Renal pelvis (tissue), 4 donors: Measurements from ENCODE around the gene ARHGEF1. TPM values are rescaled to one million over a fixed set of nuclear protein-coding genes. Genes with fewer than 3 reads are reported as not detected.
"Not testable (repeated sequence)": the region's sequence is repeated elsewhere in the genome, so short reads cannot be mapped to it uniquely, and the experiment has no call there.

ENCODE experiments used
- DNase-seq: peaks from one replicate; pipeline ENCODE4 v3.0.0-alpha.2; 2013
- polyA plus RNA-seq, 3 donors: library from polyadenylated mRNA; unstranded; fragments of 120-200 nt; gene quantifications; one replicate each; pipeline ENCODE4 v1.2.1, GENCODE V29; 2013; ENCODE audit not compliant: insufficient read length in 3 of 3

The ARHGEF1 gene
- polyA plus RNA-seq, 3 donors, result 51.4 to 61.0 (median 54.1) TPM

GRCh38 chr19:41928754-41929535, 46.0 kb downstream of the ARHGEF1 start:
- DNase-seq, result no peak

DNA sequence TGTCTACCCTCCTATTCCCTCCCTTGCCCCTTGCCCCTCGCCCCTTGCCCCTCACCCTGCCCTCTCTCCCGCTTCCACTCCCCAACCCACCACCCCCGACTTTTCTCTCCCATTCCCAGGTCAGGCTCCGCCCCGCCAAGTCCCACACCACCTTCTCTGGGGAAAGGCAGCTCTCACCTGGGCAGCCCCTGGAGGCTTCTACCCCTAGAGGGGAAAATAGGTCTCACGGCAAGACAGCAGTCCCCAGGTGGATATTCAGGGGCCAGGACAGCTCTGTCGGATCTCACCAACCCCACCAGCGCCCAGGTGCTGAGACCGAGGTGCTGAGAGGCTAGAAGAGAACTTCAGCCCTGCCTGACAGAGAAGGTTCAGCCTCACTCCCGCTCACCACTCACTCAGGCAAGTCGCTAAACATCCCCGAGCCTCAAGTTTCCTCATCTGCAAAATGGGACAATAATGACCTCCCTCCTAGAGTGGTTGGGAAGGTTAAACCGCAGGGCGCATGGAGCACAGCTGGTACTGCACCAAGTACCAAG, 46.6 kb downstream of the ARHGEF1 start:
- DNase-seq, result no peak

- no peak for DNase-seq
Measured at GRCh38 chr19:41930322-41930722, 47.3 kb downstream of the ARHGEF1 start.

GRCh38 chr19:41930926-41931592, 48.1 kb downstream of the ARHGEF1 start:
- DNase-seq, result no peak

GRCh38 chr19:41932259-41932719, 49.3 kb downstream of the ARHGEF1 start:
- no peak for DNase-seq

DNA sequence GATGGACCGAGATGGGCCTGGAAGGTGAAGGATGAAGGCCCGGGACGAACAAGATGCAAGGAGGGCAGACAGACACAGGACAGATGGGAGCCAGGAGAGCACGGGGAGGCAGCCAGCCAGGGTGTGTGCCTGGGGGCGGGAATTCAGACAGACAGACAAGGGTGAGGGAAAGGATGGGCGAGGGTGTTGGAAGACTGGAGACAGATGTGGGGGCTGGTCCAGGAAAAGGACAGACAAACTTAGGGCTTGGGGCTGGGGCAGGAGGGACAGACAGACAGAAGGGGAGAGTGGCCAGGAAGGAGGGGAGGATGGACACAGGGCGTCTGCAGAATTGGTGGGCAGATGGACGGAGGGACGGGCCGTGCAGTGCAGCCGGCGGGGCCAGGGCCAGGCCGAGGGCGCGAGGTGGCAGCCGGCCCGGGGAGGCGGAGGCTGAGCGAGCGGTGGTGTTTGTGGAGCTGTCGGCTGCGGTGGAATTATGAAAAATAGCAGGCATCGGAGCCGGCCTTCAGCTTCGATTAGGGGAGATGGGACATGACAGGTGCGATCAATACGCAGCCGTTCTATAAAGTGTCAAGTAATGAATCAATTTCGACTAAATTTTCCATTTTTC, 49.8 kb downstream of the ARHGEF1 start:
- DNase-seq, result no peak

- no peak for DNase-seq
Measured at GRCh38 chr19:41933693-41934426, 50.9 kb downstream of the ARHGEF1 start.

DNA sequence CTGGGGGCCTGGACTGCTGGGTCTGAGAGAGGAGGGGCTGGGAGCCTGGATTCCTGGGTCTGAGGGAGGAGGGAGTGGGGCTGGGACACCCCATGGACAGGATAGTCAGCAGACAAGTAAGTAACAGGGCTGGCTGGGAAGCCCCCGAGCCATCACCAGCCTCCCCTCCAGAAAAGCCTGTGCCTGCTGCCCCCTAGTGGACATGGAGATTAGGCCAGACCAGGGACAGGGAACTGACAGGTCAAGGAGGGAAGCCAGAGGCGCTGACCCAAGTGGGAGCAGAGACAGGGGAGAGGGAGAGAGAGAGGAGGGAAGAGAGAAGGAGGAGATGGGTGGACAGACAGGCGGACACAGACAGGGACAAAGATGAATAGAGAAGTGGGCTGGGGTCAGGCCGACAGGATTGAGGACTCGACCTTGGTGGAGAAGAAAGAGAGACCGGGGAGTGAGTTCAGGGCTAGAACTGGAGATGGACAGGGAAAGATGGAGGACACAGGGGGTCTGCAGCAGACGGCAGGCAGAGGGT, 51.9 kb downstream of the ARHGEF1 start:
- DNase-seq, result peak; percentile 54

DNA sequence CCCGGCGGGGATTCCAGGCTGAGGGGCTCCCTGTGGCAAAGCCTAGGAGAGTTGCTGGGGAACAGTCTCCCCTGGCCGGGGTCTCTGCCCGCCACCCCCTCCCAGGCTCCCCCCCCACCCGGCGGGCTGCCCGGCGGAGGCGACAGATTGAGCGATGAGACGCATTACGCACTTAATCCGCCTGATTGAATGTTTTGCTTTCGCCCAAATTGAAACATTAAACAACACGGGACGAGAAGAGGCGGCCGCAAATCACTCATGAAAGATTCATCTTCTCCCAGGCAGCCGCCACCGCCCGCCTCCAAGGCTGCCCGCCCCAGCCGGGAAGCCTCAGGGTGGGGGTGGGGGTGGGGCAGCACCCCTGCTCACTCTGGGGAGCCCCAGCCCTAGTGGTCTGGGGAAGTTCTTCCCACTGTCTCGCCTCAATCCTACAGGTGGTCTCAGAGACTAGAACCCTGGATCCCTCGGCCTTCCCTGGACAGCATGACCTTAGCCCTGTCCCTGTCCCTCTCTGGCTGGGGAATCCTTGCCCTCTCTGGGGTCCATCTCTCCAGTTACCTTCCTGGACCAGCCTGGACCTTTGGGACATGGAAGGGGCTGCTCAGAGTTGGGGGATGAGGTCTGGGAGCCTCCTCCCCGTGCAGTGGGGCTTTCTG, 52.9 kb downstream of the ARHGEF1 start:
- no peak for DNase-seq

- DNase-seq, result no peak
Measured at GRCh38 chr19:41936416-41936850, 53.4 kb downstream of the ARHGEF1 start.

GRCh38 chr19:41936961-41937360, 54.0 kb downstream of the ARHGEF1 start:
- DNase-seq, result no peak

DNA sequence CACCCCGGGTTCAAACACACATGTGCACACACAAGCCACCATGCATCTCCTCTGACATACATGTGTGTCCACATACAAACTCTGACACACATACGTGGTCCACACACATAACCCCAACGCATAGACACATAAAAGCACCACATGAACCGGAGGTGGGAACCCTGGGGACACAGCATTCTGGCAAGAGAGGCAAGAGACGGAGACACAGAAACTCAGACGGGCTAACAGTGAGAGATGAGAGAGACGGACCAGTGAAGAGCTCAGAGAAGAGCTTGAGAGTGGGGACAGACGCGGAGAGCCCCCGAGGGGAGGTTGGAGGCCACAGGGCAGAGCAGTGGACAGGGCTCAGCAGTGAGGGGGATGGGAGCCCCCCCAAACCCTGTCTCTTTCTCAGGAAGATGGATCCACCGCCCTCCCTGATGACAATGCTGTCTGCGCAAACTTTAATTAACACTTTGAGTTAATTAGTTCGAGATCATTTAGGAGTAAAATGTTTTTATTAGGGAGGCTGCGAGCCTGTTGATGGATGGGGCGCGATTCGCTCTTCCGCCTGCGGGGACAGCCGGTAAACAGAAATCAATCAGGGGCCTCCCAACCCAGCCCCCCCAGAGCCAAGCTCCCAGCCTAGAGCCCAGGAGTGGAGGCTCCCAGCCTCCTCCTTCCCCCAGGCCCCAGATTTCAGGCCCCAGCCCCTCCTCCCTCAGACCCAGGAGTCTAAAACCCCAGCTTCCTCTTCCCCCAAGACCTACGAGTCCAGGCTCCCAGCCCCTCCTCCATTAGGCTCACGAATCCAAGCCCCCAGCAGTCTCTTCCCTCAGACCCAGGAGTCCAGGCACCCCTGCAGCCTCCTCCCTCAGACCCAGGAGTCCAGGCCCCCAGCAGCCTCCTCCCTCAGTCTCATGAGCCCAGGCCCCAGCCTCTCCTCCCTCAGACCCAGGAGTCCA, 54.8 kb downstream of the ARHGEF1 start:
- DNase-seq, result no peak

- DNase-seq, result not testable (repeated sequence)
Measured at GRCh38 chr19:41939209-41939608, 56.2 kb downstream of the ARHGEF1 start.

DNA sequence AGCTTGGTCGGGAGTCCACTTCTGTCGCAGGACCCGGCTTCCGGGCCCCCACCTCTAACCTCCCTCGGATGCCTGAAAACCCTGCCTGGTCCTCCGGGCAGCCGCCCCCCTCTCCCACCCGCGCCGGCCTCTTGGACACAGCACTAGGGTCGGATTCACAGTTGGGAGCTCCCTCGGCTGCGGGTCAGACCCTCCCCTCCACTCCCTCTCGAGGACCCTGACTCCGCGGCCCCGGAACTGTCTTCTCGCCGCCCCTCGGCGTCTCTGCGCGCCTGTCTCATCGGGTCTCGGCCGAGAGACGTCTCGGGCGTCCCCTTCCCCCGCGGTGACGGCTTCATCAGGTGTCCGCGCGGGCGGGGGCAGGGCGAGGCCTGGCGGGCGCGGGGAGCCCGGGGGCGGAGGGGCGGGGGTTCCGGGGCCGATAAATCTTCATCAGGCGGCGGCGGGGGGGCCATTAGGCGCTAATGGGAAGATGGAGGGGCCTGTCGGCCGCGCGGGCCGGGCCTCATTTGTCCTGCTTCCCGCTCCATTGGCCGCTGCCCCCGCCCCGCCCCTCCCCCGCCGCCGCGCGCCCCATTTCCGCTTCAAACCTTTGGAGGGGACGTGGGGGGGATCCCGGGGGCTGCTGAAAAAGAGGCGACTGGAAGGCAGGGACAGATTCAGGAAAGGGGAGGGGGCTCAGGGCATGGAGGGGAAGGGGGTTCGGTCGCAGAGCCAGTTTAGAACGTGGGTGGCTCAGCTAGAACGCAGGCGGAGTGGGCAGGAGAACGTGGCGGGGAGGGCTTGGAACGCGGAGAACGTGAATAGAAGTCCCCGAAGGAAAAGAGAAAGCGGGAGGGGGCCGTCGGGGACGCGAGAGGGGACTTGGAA, 57.1 kb downstream of the ARHGEF1 start:
- peak; percentile 67 for DNase-seq

- DNase-seq, result no peak
Measured at GRCh38 chr19:41940731-41941409, 57.9 kb downstream of the ARHGEF1 start.

DNA sequence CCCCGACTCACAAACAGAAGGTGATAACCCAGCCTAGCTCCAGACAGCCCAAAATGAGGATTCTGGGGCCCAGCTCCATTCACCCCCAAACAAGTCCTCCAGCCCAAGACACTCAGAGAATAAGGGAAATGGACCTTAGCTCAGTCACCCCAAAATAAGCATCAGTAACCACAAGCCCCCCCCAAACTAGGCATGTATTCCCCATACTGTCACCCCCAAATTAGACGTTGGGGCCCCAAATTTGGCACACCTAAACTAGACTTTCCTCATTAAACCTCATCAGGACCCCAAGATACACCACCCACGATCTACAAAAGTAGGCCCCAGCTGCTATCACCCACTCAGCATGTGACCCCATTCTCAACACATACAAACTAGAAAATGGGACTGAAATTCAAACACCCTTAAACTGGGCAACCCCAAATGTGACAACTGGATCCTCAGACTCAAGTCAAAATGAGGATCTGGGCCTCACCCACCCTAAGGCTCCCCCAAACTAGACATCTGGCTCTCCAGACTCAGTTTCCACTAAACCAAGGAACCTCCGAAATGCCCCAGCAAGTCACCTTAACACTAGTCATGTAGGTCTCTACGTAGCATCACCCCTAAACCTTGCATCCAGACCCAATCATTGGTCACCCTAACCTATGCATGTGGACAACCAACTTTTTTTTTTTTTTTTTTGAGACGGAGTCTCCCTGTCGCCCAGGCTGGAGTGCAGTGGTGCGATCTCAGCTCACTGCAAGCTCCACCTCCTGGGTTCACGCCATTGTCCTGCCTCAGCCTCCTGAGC, 58.6 kb downstream of the ARHGEF1 start:
- DNase-seq, result no peak

- DNase-seq, result no peak
Measured at GRCh38 chr19:41944336-41944735, 61.4 kb downstream of the ARHGEF1 start.
